ENCODE measurements around the gene MAJIN. TPM values are rescaled to one million over a fixed set of nuclear protein-coding genes. Genes with fewer than 3 reads are reported as not detected.
"Not testable (repeated sequence)": the region's sequence is repeated elsewhere in the genome, so short reads cannot be mapped to it uniquely, and the experiment has no call there.

MAJIN gene, protein sequence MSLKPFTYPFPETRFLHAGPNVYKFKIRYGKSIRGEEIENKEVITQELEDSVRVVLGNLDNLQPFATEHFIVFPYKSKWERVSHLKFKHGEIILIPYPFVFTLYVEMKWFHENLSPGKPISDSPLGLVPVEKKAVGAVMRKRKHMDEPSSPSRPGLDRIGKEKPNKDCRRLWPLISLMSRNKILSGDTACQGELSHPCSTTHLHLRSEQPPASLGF
- 1 to 10 TPM in 1 of 3 donors, under 1 TPM in 2; 0.57 to 1.2 (median 0.67) TPM for polyA plus RNA-seq (ENCODE audit: insufficient read length in 3 of 3)

DNA sequence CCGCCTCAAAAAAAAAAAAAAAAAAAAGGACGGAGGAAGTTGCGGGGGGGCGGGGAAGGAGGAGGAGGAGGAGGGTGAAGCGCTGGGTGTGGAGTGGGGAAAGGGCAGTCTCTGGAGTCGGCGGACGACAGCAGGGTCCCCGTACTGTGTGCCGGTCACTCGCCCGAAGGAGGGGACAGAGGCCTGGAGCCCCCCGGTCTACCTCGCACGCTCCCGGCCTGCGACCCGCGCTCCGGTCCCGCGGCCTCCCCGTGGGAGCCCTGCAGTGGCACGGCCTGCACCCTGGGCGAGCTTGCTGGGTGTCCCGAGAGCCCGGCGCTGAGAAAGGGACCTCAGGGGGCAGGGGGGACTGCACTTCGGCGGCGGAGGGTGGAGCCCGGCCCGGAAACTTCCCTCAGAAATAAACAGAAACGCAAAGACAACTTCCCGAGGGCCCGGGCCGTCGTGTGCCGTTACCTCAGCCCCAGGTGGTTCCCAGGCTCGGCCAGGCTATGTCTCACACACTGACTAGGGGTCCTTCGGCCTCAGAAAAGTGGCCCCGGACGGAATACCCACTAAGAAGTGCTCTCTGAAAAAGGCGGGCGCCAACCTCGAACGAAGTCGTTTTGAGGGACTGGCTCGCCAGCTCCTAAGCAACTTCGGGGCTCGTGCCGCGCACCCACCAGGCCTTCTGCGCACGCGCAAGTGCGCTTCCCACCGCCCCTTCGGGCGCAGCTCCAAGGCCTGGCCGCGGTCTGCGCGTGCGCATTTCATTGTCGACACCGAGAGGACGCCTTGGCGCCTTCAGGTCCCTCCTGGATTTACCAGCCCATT, at the start of gene MAJIN:
MAJIN (minus strand) TSS at position 688 of the 813 bp plus-strand sequence. CDS start 12,703 bp downstream, outside the sequence.
- DNase-seq (ENCODE audit: low read depth in 3 of 3, low spot score in 2 of 3): peak; percentile 76 to 80 (median 78)

DNA sequence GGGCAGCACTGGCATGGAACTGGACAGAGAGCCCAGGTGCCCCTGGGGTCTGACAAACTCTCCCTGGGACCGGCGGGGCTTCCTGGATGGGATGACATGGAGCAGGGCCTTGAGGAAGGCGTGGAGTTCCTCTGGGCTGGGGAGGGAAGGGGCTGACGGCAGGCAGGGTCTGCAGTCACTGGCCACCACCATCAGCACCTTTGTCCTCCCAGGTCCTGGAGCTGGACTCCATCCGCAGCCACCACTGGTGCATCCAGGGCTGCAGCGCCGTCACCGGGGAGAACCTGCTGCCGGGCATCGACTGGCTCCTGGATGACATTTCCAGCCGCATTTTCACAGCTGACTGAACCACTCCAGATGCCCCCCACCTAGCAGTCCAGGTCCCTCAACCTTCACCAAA, 49.6 kb upstream of the MAJIN start:
- no peak for DNase-seq (ENCODE audit: low read depth in 3 of 3, low spot score in 2 of 3)

DNA sequence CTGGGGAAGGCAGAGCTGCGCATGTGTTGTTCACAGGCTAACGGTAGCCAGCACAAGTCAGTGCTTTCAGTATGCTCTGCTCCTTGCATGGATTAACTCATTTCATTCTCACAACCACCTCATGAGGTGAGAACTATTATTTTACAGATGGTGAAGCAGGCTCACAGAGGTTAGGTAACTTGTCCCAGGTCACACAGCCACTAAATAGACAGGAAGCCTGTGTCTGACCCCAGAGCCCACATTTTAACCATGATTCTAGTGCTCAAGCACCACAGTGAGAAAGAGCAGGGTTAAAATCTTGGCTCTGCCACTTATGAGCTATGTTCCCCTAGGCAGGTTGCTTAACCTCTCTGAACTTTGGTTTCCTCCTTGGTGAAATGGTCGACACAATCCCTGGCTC, 49.1 kb upstream of the MAJIN start:
- no peak for DNase-seq (ENCODE audit: low read depth in 3 of 3, low spot score in 2 of 3)

DNA sequence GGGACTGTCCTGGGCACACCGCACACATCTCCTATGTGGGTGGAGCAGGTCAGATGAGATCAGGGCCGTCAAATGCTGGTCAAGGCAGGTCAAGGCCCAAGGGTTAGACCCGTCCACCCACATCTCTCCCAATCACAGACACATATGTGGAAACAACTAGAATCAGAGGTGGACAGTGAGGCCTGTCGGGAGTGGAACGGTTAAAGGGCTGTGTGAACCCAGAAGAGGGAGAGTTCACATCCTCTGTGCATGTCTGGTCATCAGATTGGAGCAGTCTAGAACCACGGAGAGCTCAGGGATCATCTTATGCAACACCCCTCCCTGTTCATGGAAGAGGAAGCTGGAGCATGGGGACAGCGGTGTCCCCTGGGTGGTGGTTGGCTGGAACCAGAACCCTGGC, 47.9 kb upstream of the MAJIN start:
- DNase-seq (ENCODE audit: low read depth in 3 of 3, low spot score in 2 of 3): no peak

DNA sequence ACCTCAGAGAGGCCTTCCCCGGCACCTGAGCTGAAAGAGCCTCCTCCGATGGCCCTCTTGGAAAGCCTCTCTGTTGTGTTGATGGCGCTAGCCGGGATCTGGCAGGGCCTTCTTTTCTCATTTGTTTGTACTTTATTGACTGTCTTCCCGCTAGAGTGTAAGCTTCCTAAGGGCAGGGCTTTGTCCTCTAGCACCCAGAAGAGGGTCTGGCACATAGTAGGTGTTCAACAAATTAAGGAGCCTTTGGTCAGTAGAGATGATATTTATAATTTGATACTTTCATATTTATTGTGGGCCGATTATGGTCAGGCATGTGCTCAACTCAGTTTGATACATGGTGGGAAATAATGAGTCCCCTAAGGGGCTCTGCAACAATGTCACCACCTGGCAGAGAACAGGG, 46.0 kb upstream of the MAJIN start:
- no peak for DNase-seq (ENCODE audit: low read depth in 3 of 3, low spot score in 2 of 3)

DNA sequence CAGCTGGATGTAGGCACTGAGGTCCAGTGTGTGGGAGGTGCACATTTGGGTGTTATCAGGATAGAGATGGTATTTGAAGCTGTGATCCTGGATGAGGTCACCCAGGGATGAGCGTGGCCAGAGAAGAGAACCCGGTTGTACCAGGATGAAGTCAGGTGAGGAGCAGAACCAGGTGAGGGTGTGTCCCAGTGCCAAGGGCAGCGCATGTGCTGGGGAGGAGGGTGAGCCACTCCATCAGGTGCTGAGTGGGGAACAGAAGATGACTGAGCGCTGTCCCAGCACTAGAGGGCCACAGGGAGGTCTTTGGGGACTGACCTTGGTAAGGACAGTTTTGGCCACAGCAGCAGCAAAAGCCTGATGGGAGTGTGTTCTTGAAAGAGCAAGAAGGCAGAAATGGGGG, 44.8 kb upstream of the MAJIN start:
- no peak for DNase-seq (ENCODE audit: low read depth in 3 of 3, low spot score in 2 of 3)

DNA sequence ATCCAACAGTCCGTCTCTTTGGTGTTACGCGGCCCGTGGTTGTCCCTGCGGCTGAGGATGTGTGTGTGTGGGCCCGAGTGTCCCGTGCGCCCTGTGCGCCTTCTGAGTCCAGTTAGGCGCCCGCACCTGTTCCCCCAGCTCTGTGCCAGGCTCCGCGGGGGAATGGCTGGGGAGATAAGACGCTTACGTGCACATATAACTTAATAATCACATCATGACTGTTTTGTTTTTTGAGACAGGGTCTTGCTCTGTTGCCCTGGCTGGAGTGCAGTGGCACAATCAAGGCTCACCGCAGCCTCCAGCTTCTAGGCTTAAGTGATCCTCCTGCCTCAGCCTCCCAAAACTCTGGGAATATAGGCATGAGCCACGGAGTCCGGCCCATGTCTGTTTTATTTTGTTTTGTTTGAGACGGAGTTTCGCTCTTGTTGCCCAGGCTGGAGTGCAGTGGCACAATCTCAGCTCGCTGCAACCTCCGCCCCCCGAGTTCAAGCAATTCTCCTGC, 42.9 kb upstream of the MAJIN start:
- no peak for DNase-seq (ENCODE audit: low read depth in 3 of 3, low spot score in 2 of 3)

DNA sequence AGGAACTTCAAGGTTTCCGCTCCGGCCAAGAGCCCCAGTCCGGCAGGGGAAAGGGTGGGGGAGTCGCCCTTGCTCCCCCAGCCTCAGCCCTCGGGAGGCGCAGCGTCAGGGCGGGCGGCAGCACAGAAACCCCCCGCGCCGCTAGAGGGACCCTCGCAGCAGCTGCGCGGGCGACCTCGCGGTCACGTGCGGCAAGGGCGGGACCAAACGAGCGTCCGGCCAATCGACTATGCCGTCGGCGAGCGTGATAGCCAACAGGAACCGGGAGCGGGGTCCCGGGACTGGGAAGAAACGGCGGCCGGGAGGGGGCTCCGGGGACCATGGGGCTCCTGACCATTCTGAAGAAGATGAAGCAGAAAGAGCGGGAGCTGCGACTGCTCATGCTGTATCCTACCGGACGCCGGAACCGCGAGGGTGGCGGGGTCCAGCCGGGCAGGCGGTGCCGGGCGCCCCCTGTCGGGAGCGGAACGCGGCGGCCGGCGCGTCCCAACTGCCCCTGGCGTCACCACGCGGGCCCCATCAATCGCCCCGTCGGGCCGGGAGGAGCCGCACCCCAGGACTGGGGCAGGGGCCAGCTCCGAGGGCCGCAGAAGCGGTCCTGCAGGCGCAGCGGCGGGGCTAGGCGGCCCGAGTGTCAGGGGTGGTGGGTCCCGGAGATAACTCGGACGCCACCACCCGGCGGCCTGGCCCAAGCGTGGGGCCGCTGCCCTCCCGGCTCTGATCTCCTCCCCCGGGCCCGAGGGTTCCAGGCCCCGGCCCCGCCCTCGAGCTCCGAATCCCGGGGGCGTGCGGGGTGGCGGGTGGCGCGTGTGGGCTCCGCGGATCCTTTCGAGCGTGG, 42.2 kb upstream of the MAJIN start, which contains the start of gene ARL2:
ARL2 (plus strand) TSS at position 273 of the 838 bp plus-strand sequence; CDS start at position 321, 48 bp downstream.
- DNase-seq (ENCODE audit: low read depth in 3 of 3, low spot score in 2 of 3): peak; percentile 74 to 88 (median 85)

DNA sequence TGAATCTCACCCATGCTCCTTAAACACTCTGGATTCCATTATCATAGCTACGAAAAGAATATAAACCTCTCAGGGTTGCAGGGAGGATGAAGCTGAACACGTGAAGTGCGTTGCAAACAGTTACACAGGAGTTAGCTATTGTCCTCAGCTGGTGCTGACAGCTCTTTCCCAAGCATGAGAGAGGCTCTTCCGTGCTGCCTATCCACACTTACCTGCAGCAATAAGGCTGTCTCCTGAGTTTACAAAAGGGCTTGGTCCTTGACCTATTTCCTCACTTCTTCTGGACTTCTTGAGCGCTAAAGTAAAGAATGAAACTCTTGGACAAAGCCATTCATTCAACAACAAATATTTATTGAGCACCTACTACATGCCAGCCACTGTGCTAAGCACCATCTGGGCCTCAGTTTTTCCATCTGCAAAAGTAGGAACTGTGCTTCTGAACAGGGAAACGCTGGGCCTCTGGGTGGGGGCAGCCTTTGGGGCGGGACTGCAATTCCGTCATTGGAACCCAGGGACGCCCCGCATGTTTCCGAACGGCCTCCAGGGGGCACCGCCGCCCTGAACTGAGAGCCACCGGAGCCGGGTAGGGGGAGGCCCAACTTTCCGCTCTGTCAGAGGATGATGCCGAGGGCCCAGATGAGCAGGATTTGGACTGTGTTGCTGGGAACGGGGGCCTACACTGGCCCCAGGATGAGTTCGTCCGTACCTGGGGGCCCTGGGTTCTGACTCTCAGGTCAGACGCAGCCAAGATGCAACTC, 41.4 kb upstream of the MAJIN start:
- DNase-seq (ENCODE audit: low read depth in 3 of 3, low spot score in 2 of 3): peak; percentile 70 to 82 (median 81)

DNA sequence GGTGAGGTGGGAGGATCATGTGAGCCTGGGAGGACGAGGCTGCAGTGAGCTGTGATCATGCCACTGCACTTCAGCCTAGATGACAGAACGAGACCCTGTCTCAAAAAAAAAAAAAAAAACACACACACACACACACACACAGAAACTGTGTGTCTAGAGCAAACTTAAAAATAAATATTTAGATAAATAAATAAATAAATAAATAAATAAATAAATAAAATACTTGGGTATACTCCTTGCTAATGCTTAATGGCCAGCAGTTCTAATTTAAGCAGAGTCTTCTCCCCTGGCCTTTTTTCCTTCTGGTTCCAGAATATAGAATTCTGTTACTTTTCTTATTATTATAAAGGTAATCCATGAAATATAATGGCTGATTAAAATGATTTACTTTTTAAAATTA, 37.0 kb upstream of the MAJIN start:
- DNase-seq (ENCODE audit: low read depth in 3 of 3, low spot score in 2 of 3): no peak

DNA sequence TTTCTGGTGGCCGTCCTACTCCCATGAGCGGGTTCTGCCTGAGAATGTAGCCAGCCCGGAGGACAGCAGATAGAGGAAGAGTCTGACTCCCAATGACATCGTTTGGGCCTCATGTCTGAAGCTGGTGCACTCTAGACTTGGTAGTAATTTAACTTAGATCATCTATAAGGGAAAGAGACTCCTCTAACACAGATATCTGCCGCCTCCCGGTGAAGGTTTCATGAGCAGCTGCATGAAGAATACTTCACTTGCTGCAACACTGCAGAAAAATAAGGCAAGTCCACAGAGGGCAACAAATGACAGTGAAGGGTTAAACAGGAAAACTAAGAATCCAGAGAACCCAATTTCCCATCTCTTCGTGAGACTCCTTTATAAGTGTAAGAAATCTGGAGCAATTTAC, 36.1 kb upstream of the MAJIN start:
- no peak for DNase-seq (ENCODE audit: low read depth in 3 of 3, low spot score in 2 of 3)

DNA sequence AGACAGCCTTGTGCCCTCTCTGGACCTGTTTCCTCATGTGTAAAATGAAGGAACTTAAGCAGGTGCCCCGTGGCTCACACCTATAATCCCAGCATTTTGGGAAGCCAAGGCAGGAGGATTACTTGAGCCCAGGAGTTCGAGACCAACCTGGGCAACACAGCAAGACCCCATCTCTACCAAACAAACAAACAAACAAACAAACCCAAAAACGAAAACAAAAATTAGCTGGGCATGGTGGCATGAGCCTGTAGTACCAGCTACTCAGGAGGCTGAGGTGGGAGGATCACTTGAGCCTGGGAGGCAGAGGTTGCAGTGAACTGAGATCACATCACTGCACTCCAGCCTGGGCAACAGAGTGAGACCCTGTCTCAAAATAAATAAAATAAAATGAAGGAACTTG, 32.1 kb upstream of the MAJIN start:
- DNase-seq (ENCODE audit: low read depth in 3 of 3, low spot score in 2 of 3): not testable (repeated sequence)

DNA sequence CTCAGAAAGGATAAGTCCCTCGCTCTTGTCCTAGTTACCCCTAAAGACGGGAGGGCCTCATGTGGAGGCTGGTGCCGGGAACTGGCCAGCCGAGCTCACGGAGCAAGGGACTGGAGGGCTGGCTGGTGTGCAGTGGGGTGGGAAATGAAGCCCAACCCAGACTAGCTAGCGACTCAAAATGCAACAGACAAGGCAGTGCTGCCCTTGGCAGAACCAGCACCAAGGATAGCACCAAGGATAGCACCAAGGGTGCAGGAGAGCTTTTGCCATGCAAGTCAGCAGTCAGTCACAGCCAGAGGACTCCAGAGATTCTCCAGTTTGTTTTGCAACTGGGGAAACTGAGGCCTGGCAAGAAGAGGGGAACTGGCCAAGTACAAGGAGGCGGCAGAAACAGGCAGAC, 31.4 kb upstream of the MAJIN start:
- DNase-seq (ENCODE audit: low read depth in 3 of 3, low spot score in 2 of 3): no peak

DNA sequence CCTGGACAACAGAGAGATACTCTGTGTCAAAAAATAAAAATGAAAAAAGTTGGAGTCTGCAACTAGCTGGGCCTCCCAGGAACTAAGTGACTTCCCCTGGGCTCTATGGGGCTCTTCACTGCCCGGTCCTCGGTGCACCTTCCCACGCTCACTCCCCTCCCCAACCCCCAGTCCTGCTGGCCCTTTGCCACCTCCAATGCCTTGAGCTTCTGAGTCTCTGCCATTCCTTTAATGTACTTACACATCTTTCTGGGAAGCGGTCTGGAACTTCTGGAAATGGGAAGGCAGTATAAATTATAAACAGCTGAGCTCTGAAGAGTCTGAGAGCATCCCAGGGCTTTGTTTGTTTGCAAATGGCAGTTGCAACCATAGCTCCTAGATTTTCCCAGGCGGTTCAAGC, 30.8 kb upstream of the MAJIN start:
- DNase-seq (ENCODE audit: low read depth in 3 of 3, low spot score in 2 of 3): no peak

DNA sequence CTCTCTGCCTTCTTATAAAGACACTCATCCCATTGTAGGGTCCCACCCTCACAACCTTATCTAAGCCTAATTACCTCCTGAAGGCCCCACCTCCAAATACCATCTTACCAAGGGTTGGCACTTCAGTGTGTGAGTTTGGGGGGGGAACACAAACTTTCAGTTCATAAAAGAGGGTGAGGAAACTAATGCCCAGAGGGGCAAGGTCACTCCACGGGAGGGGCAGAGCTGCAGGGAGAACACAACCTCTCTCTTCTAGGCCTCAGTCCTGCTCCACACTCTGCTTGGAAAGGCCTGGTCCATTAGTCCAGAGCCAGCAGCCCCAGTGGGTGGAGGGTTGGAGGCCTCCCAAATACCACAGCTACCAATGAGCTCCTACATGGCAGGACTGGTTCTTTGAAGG, 27.6 kb upstream of the MAJIN start:
- DNase-seq (ENCODE audit: low read depth in 3 of 3, low spot score in 2 of 3): no peak

DNA sequence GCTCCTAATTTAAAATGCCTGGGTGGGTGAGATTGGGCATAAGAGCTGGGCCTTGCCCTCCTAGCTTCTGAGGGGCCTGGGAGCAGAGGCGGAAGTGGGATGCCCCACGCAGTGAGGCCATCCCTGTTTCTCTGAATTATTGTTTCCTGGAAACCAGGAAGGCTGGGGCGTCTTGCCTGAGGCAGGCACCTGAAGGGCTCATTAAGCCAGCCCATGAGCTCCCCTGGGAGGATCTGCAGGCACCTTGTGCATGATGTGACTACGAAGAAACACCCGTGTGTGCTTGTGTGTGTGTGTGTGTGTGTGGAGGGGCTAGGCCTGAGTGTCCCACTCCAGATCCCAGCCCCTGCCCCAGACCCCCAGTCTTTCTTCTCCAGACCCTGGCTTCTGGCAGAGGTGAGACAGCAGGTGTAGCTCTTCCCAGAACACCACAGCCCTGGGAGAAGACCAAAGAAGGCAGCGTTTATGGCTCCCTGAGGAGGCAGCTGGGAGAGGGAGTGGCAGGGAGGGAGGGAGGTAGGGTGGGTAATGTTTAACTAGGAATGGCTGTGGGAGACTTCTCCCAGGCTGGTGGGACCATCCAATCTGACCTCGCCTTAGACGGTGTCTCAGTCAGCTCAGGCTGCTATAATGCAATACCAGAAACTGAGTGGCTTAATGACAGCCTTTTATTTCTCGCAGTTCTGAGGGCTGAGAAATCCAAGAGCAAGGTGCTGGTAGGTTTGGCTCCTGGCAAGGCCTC, 27.0 kb upstream of the MAJIN start:
- DNase-seq (ENCODE audit: low read depth in 3 of 3, low spot score in 2 of 3): no peak

DNA sequence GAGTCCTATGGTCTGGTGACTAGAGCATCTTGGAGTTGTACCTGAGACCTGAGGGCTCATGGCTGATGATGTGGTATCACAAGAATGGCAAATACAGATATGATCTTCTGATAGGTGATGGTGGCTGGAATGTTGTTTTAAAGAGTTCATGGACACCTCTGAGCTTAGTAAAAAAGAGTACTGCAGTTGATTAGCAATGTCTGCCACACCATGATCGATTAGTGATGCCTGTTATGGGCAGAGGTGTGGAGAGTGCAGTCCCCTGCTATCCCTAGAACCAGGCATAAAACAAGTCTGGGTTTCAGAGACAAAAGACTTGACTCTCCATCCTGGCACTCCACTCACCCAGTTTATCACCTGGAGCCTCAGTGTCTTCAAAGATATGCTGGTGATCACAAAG, 26.2 kb upstream of the MAJIN start:
- DNase-seq (ENCODE audit: low read depth in 3 of 3, low spot score in 2 of 3): no peak

DNA sequence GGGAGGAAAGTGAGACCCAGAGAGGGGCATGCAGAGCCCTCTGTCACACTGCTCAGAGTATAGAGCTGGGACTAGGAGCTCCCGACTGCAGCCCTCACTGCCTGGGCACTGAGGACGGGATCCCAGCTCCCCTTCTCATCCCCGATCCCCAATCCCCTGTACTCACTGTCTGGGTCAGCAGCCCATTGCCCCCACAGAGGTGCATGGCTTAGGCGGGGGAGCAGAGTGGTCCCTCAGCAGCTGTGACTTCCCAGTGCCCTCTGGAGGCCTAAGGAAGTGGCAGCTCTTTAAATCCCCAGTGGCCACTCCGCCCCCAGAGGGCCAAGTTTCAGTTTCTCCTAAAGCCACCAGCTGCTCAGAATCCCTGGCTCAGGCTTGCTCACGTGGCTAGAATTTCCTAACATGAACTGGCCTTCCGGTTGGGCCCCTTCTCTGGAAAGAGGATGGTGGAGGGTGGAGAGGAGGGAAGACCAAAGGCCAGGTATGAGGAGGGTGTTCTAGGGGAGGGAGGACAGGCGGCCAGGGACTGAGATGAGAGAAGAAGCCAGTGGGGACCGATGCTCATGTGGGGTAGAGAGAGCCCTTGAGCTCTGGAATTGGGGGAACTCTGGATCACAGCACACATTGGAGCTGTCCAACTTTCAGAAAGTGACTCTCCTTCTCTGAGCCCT, 24.9 kb upstream of the MAJIN start, which contains the start of gene BATF2:
BATF2 (minus strand) TSS at position 262 of the 671 bp plus-strand sequence; CDS start at position 205, 57 bp downstream.
- DNase-seq (ENCODE audit: low read depth in 3 of 3, low spot score in 2 of 3): peak in 2 of 3 donors; percentile 66 to 77

DNA sequence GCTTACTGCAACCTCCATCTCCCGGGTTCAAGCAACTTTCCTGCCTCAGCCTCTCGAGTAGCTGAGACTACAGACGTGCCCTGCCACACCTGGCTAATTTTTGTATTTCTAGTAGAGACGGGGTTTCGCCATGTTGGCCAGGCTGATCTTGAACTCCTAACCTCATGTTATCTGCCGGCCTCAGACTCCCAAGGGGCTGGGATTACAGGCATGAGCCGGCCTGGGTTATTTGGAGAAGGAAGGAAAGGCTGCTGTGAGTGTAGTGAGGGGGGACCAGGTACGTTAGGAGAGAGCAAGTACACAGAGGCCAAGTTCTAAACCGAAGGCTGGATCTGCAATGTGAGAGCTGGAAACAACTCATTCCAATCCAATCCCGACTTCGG, 24.4 kb upstream of the MAJIN start:
- no peak for DNase-seq (ENCODE audit: low read depth in 3 of 3, low spot score in 2 of 3)

Measured in right renal cortex interstitium (tissue), 3 donors.